IPS-18c (cell line): ENCODE measurements around the gene VEGFA.

Source experiments
- H3K4me3 ChIP-seq: 2 replicates; pipeline ENCODE4 v1.7.0; 2013; ENCODE audit warnings: low read depth, mild to moderate bottlenecking, low read length, moderate library complexity; ENCODE audit not compliant: insufficient read depth
- H3K9me3 ChIP-seq: one replicate; pipeline ENCODE4 v1.6.1; 2013; ENCODE audit warnings: mild to moderate bottlenecking, low read length, moderate library complexity; ENCODE audit not compliant: control insufficient read depth, insufficient read depth

Gene VEGFA

DNA sequence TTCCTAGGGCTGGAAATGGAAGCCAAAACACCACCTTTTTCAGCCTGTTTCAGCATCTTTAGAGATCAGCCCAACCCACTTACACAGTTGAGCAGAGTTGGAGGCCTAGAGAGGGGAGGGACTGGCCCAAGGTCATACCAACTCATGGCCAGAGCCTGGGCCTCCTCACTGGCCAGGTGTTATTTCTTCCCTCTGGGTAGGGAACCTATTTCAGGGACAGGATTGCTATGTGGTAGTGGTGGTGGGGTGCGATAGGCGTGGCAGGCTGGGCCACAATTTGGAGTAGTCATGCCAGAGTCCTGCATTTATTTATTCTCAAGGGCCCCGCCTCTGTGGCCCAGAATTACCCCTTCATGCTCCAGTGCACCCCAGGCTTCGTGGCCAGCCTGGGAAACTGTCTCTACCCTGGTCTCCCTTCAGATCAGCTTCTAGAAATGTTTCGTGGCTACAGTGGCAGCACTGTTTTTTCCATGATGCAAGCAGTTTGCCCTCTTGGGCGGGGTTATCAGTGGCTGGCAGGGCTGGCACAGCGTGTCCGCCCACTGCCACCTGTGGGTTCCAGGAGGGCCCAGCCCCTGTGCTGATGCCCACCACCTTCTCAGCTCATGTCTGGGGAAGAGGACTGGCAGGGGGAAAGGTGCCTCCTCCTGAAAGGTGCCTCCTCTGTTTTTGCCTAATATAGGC, 6.2 kb downstream of the VEGFA start:
- H3K4me3 ChIP-seq: no peak overlapping the region

DNA sequence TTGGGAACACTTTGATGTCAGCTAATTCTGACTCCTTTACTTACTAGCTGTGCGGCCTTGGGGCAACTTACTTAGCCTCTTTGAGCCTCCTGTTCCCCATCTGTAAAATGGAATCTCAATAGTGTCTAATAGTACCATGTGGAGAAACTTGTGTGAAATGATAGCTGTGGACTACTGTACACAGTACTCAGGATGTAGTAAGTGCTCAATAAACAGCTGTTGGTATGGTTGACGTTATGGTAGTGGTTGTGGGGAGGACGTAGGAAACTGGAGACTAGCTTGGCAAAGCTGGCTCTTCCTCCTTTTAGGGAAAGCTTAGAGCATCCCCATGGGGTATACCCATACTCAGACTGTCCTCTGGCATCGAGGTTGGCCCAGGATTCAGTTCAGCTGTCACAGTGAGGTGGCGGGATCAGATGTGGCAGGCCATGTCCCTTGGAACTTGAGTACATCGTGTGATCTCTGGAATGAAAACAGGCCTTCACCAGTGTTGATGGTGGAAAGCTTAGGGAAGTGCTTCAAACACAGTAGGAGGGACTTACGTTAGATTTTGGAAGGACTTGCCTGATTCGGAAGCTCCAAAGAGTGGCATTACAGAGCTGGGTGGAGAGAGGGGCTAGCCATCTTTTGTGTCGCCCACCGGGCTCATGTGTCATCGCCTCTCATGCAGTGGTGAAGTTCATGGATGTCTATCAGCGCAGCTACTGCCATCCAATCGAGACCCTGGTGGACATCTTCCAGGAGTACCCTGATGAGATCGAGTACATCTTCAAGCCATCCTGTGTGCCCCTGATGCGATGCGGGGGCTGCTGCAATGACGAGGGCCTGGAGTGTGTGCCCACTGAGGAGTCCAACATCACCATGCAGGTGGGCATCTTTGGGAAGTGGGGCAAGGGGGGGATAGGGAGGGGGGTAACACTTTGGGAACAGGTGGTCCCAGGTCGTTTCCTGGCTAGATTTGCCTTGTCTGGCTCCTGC, 7.1 kb downstream of the VEGFA start:
- H3K9me3 ChIP-seq: no peaks in the 10 kb centered on the region
- H3K4me3 ChIP-seq: no peak overlapping the region

More for the DNA sequence above, 6.2 kb downstream of the VEGFA start:
- no peaks in the 10 kb centered on the region for H3K9me3 ChIP-seq

DNA sequence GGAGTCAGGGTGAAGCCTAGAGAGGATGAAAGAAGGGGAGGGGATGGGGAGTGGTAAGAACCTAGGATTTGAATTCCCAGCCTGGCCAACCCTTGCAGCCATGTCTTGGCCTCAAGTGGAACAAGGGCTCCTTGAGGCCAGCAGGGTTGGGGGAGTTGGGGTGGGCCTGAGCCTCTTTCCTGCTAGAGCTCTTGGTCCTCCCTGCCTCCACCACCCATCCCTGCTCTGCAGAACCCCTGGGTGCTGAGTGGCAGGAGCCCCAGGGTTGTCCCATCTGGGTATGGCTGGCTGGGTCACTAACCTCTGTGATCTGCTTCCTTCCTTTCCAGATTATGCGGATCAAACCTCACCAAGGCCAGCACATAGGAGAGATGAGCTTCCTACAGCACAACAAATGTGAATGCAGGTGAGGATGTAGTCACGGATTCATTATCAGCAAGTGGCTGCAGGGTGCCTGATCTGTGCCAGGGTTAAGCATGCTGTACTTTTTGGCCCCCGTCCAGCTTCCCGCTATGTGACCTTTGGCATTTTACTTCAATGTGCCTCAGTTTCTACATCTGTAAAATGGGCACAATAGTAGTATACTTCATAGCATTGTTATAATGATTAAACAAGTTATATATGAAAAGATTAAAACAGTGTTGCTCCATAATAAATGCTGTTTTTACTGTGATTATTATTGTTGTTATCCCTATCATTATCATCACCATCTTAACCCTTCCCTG, 8.3 kb downstream of the VEGFA start:
- no peak overlapping the region for H3K4me3 ChIP-seq
- no peaks in the 10 kb centered on the region for H3K9me3 ChIP-seq

DNA sequence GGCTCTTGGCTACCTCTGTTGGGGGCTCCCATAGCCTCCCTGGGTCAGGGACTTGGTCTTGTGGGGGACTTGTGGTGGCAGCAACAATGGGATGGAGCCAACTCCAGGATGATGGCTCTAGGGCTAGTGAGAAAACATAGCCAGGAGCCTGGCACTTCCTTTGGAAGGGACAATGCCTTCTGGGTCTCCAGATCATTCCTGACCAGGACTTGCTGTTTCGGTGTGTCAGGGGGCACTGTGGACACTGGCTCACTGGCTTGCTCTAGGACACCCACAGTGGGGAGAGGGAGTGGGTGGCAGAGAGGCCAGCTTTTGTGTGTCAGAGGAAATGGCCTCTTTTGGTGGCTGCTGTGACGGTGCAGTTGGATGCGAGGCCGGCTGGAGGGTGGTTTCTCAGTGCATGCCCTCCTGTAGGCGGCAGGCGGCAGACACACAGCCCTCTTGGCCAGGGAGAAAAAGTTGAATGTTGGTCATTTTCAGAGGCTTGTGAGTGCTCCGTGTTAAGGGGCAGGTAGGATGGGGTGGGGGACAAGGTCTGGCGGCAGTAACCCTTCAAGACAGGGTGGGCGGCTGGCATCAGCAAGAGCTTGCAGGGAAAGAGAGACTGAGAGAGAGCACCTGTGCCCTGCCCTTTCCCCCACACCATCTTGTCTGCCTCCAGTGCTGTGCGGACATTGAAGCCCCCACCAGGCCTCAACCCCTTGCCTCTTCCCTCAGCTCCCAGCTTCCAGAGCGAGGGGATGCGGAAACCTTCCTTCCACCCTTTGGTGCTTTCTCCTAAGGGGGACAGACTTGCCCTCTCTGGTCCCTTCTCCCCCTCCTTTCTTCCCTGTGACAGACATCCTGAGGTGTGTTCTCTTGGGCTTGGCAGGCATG, 9.2 kb downstream of the VEGFA start:
- H3K4me3 ChIP-seq: no peak overlapping the region
- H3K9me3 ChIP-seq: no peaks in the 10 kb centered on the region

DNA sequence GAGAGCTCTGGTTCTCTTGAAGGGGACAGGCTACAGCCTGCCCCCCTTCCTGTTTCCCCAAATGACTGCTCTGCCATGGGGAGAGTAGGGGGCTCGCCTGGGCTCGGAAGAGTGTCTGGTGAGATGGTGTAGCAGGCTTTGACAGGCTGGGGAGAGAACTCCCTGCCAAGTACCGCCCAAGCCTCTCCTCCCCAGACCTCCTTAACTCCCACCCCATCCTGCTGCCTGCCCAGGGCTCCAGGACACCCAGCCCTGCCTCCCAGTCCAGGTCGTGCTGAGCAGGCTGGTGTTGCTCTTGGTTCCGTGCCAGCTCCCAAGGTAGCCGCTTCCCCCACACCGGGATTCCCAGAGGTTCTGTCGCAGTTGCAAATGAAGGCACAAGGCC, 9.8 kb downstream of the VEGFA start:
- H3K9me3 ChIP-seq: no peaks in the 10 kb centered on the region
- no peak overlapping the region for H3K4me3 ChIP-seq

DNA sequence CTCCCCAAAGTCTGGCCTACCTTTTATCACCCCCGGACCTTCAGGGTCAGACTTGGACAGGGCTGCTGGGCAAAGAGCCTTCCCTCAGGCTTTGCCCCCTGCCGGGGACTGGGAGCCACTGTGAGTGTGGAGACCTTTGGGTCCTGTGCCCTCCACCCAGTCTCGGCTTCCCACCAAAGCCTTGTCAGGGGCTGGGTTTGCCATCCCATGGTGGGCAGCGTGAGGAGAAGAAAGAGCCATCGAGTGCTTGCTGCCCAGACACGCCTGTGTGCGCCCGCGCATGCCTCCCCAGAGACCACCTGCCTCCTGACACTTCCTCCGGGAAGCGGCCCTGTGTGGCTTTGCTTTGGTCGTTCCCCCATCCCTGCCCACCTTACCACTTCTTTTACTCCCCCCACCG, 10.3 kb downstream of the VEGFA start:
- no peaks in the 10 kb centered on the region for H3K9me3 ChIP-seq
- no peak overlapping the region for H3K4me3 ChIP-seq

DNA sequence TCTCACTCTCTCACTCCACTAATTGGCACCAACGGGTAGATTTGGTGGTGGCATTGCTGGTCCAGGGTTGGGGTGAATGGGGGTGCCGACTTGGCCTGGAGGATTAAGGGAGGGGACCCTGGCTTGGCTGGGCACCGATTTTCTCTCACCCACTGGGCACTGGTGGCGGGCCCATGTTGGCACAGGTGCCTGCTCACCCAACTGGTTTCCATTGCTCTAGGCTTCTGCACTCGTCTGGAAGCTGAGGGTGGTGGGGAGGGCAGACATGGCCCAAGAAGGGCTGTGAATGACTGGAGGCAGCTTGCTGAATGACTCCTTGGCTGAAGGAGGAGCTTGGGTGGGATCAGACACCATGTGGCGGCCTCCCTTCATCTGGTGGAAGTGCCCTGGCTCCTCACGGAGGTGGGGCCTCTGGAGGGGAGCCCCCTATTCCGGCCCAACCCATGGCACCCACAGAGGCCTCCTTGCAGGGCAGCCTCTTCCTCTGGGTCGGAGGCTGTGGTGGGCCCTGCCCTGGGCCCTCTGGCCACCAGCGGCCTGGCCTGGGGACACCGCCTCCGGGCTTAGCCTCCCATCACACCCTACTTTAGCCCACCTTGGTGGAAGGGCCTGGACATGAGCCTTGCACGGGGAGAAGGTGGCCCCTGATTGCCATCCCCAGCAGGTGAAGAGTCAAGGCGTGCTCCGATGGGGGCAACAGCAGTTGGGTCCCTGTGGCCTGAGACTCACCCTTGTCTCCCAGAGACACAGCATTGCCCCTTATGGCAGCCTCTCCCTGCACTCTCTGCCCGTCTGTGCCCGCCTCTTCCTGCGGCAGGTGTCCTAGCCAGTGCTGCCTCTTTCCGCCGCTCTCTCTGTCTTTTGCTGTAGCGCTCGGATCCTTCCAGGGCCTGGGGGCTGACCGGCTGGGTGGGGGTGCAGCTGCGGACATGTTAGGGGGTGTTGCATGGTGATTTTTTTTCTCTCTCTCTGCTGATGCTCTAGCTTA, 11.2 kb downstream of the VEGFA start:
- H3K4me3 ChIP-seq: no peak overlapping the region
- H3K9me3 ChIP-seq: no peaks in the 10 kb centered on the region

DNA sequence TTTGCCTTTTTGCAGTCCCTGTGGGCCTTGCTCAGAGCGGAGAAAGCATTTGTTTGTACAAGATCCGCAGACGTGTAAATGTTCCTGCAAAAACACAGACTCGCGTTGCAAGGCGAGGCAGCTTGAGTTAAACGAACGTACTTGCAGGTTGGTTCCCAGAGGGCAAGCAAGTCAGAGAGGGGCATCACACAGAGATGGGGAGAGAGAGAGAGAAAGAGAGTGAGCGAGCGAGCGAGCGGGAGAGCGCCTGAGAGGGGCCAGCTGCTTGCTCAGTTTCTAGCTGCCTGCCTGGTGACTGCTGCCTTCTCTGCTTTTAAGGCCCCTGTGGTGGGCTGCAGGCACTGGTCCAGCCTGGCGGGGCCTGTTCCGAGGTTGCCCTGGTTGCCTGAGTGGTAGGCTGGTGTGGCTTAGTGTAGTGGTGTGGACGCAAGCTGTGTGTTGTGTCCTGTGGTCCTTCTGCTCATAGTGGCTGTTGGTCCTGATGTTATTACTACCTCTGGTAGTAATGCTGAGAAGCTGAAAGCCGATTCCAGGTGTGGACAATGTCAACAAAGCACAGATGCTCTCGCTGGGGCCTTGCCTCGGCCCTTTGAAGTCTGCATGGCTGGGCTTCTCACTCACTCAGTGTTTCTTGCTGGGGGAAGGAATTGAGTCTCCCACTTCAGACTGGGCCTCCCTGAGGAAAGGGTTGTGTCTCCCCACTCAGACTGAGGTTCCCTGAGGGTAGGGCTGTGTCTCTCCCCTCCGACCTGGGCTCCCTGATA, 12.1 kb downstream of the VEGFA start:
- H3K4me3 ChIP-seq: no peak overlapping the region

DNA sequence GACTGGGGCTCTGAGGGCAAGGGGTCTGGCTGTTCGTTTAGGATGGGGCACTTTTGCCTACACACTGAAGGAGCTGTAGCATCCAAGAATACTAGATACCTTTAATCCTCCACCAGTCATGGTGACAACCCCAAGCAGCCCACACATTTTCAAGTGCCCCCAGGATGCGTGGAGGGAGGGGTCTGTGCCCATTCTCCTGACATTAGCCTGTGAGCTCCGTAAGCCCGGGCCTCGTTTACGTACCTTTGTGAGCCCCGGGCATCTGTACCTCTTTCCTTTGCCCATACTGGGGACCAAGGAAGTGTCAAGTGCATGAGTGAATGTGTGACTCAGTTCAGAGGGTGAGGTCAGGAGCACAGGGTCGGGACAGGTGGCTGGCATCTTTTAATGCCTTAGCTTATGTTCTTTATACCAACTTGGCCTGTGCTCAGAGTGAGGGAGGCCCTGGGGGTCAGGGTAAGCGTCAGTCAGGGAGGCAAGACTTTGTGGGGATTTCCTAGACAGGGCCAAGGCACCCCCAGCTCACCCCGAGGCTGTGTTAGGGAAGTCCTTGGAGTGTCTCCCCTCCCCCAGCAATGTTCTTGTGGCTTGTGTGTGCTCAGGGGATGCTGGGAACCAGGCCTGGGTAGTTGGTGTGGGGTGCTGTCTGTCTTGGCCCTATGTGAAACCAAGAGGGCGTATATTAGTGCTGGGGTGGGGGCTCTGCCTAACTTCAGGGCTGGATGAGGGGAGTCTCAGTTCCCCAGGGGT, 12.9 kb downstream of the VEGFA start:
- H3K9me3 ChIP-seq: no peaks in the 10 kb centered on the region
- H3K4me3 ChIP-seq: no peak overlapping the region

More for the DNA sequence above, 12.1 kb downstream of the VEGFA start:
- no peaks in the 10 kb centered on the region for H3K9me3 ChIP-seq

DNA sequence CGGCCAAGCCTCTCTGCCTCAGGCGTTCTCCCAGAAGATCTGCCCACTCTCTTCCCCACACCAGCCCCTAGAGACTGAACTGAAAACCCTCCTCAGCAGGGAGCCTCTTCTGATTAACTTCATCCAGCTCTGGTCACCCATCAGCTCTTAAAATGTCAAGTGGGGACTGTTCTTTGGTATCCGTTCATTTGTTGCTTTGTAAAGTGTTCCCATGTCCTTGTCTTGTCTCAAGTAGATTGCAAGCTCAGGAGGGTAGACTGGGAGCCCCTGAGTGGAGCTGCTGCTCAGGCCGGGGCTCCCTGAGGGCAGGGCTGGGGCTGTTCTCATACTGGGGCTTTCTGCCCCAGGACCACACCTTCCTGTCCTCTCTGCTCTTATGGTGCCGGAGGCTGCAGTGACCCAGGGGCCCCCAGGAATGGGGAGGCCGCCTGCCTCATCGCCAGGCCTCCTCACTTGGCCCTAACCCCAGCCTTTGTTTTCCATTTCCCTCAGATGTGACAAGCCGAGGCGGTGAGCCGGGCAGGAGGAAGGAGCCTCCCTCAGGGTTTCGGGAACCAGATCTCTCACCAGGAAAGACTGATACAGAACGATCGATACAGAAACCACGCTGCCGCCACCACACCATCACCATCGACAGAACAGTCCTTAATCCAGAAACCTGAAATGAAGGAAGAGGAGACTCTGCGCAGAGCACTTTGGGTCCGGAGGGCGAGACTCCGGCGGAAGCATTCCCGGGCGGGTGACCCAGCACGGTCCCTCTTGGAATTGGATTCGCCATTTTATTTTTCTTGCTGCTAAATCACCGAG, 14.2 kb downstream of the VEGFA start:
- no peak overlapping the region for H3K4me3 ChIP-seq
- H3K9me3 ChIP-seq: no peaks in the 10 kb centered on the region

DNA sequence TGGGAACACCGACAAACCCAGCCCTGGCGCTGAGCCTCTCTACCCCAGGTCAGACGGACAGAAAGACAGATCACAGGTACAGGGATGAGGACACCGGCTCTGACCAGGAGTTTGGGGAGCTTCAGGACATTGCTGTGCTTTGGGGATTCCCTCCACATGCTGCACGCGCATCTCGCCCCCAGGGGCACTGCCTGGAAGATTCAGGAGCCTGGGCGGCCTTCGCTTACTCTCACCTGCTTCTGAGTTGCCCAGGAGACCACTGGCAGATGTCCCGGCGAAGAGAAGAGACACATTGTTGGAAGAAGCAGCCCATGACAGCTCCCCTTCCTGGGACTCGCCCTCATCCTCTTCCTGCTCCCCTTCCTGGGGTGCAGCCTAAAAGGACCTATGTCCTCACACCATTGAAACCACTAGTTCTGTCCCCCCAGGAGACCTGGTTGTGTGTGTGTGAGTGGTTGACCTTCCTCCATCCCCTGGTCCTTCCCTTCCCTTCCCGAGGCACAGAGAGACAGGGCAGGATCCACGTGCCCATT, 15.3 kb downstream of the VEGFA start:
- Histone ChIP-seq H3K9me3 (no peaks in the 10 kb centered on the region), H3K4me3 (no peak overlapping the region)

DNA sequence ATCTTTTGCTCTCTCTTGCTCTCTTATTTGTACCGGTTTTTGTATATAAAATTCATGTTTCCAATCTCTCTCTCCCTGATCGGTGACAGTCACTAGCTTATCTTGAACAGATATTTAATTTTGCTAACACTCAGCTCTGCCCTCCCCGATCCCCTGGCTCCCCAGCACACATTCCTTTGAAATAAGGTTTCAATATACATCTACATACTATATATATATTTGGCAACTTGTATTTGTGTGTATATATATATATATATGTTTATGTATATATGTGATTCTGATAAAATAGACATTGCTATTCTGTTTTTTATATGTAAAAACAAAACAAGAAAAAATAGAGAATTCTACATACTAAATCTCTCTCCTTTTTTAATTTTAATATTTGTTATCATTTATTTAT, 15.9 kb downstream of the VEGFA start:
- Histone ChIP-seq H3K4me3 (no peak overlapping the region), H3K9me3 (no peaks in the 10 kb centered on the region)

DNA sequence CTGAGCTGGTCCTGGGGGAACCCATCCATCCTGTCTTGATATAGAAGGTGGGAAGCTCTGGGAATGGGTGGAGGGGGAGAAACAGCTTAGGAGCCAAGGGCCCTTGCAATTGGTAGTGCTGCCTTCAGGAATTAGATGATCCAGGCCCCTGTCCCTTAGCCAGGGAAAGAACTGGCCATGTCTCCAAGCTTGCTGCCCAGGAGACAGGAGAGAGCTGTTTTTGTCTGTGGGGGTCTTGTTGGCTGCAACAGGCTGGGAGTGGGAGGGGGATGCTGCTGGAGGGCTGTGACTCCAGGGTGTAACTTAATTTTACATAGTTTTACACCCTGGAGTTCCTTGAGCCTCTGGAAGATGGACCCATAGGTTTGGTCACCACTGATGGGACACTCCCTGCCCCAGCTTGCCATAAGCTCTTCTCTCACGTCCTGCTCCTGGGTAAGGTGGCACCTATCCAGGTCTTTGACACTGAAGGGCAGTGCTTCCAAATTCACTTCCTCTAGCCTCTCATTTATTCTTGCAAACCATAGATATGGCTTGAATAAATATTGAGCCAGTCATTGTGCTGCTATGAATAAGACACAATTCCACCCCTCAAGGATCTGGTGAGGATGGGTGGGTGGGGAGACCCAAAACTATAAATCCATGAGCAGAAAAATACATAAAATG, 16.8 kb downstream of the VEGFA start:
- no peaks in the 10 kb centered on the region for H3K9me3 ChIP-seq
- no peak overlapping the region for H3K4me3 ChIP-seq
